GM23248 (cell line): ENCODE results near the gene COMP. TPM values are rescaled to one million over a fixed set of nuclear protein-coding genes. Genes with fewer than 3 reads are reported as not detected.

Source experiments
- DNase-seq: peaks from one replicate; pipeline ENCODE4 v3.0.0-alpha.2; 2015
- H2AFZ ChIP-seq: fragments of 200-600 bp; sonication (generic); 2 replicates; pipeline ENCODE4 v1.6.1; 2016; ENCODE audit warnings: antibody characterized with exemption
- H3F3A ChIP-seq: fragments of 200-600 bp; sonication (generic); 2 replicates; pipeline ENCODE4 v1.6.1; 2016; ENCODE audit warnings: mild to moderate bottlenecking, antibody characterized with exemption, mixed run types; ENCODE audit not compliant: insufficient read depth
- H3K27ac ChIP-seq: fragments of 200-600 bp; sonication (generic); 2 replicates; pipeline ENCODE4 v1.5.1; 2016; ENCODE audit warnings: mild to moderate bottlenecking
- H3K27me3 ChIP-seq: fragments of 200-600 bp; sonication (generic); replicated peaks from 2 replicates; pipeline ENCODE4 v1.6.1; 2016; ENCODE audit warnings: mild to moderate bottlenecking; ENCODE audit not compliant: insufficient read depth
- H3K36me3 ChIP-seq: fragments of 200-600 bp; sonication (generic); 2 replicates; pipeline ENCODE4 v1.6.1; 2016; ENCODE audit warnings: low read depth, mild to moderate bottlenecking
- H3K4me1 ChIP-seq: fragments of 200-600 bp; sonication (generic); 2 replicates; pipeline ENCODE4 v1.6.1; 2016; ENCODE audit warnings: mild to moderate bottlenecking; ENCODE audit not compliant: insufficient read depth
- H3K4me2 ChIP-seq: fragments of 200-600 bp; sonication (generic); one replicate; pipeline ENCODE4 v1.6.1; 2016; ENCODE audit warnings: mild to moderate bottlenecking; ENCODE audit not compliant: unreplicated experiment
- H3K4me3 ChIP-seq: fragments of 200-600 bp; sonication (generic); 2 replicates; pipeline ENCODE4 v1.5.1; 2016; ENCODE audit warnings: mild to moderate bottlenecking
- H3K79me2 ChIP-seq: fragments of 200-600 bp; sonication (generic); 2 replicates; pipeline ENCODE4 v1.6.1; 2016; ENCODE audit warnings: mild to moderate bottlenecking; ENCODE audit not compliant: insufficient read depth
- H3K9ac ChIP-seq: fragments of 200-600 bp; sonication (generic); 2 replicates; pipeline ENCODE4 v1.6.1; 2016; ENCODE audit warnings: mild to moderate bottlenecking
- H3K9me2 ChIP-seq: fragments of 200-600 bp; sonication (generic); 2 replicates; pipeline ENCODE4 v1.6.1; 2016; ENCODE audit warnings: mixed run types, mild to moderate bottlenecking, moderate library complexity; ENCODE audit not compliant: insufficient read depth
- H3K9me3 ChIP-seq: fragments of 200-600 bp; sonication (generic); one replicate; pipeline ENCODE4 v1.6.1; 2017; ENCODE audit warnings: low read depth
- H4K20me1 ChIP-seq: fragments of 200-600 bp; sonication (generic); 2 replicates; pipeline ENCODE4 v1.6.0; 2016; ENCODE audit not compliant: insufficient read depth
- EZH2 ChIP-seq: fragments of 200-600 bp; sonication (generic); IDR thresholded peaks from 2 replicates; pipeline ENCODE4 v1.6.1; 2018; ENCODE audit warnings: antibody characterized with exemption, mild to moderate bottlenecking; ENCODE audit not compliant: insufficient read depth, poor library complexity, severe bottlenecking
- EZH2phosphoT487 ChIP-seq: fragments of 200-600 bp; sonication (generic); IDR thresholded peaks from 2 replicates; pipeline ENCODE4 v1.6.1; 2018; ENCODE audit warnings: antibody characterized with exemption, moderate library complexity, mild to moderate bottlenecking, low read depth; ENCODE audit not compliant: insufficient read depth
- WGBS, 2 experiments: methylation state at CpG; one replicate each; pipeline ENCODE4 v1.1.6; 2015 to 2017; ENCODE audit warnings: low lambda C conversion rate in 2 of 2, low coverage in 1 of 2; ENCODE audit errors: missing lambda C conversion rate in 2 of 2; 5-methylcytosine and 5-hydroxymethylcytosine counted together
- in situ Hi-C: fragments of 300-500 bp; cut with MboI; formaldehyde crosslinking; loops from 2 replicates; pipeline ENCODE4 v1.15.0; 2020
- polyA plus RNA-seq: library from polyadenylated mRNA; unstranded; fragments of >200 nt; fragmentation: Nextera tagmentation; extraction: Ambion mirVana; gene quantifications from 2 replicates; pipeline ENCODE4 v1.2.1, GENCODE V29; 2016
- total RNA-seq: library from RNA; depleted of rRNA; stranded (reverse); fragments of >200 nt; shearing (Covaris generic); gene quantifications from 2 replicates; pipeline ENCODE4 v1.2.3, GENCODE V29; 2014

COMP gene
- total and polyA plus RNA-seq, 2 experiments from 2014 or later: 93.8 to 252 TPM

- Histone ChIP-seq H3K79me2 (no peaks in the 10 kb centered on the region), H3K4me1 (no peaks in the 10 kb centered on the region), H3K9ac (no peak overlapping the region), H3K9me2 (no peaks in the 10 kb centered on the region), H3K36me3 (no peaks in the 10 kb centered on the region), H3K27me3 (no peaks in the 10 kb centered on the region), H3K9me3 (no peaks in the 10 kb centered on the region), H2AFZ (no peak overlapping the region), H3K4me3 (no peak overlapping the region), H3F3A (no peaks in the 10 kb centered on the region), H4K20me1 (no peaks in the 10 kb centered on the region), H3K27ac (no peak overlapping the region), H3K4me2 (no peak overlapping the region)
- no peak for DNase-seq
- 81 to 83% methylated on average over 18 to 20 of the region's 26 CpGs for WGBS, 2 experiments
- TF ChIP-seq EZH2phosphoT487 (no peak), EZH2 (no peak)
- in situ Hi-C loops: no loop called here
Observed at GRCh38 chr19:18745012-18745735, 45.9 kb downstream of the COMP start.

- Histone ChIP-seq H3K9me2 (no peaks in the 10 kb centered on the region), H3K79me2 (no peaks in the 10 kb centered on the region), H3K27me3 (no peaks in the 10 kb centered on the region), H3K9me3 (no peaks in the 10 kb centered on the region), H3K9ac (no peak overlapping the region), H3K4me3 (no peak overlapping the region), H3K27ac (no peak overlapping the region), H4K20me1 (no peaks in the 10 kb centered on the region), H3F3A (no peaks in the 10 kb centered on the region), H3K36me3 (no peaks in the 10 kb centered on the region), H3K4me2 (no peak overlapping the region), H2AFZ (no peak overlapping the region), H3K4me1 (no peaks in the 10 kb centered on the region)
- in situ Hi-C loops: no loop called here
- no peak for TF ChIP-seq EZH2phosphoT487
- 92 to 97% methylated on average over 35 of the region's 36 CpGs for WGBS, 2 experiments
- no peak for DNase-seq
Observed at GRCh38 chr19:18743784-18744418, 47.2 kb downstream of the COMP start.

- Histone ChIP-seq H3K79me2 (no peaks in the 10 kb centered on the region), H3K4me3 (no peak overlapping the region), H3K4me2 (no peak overlapping the region), H3F3A (no peaks in the 10 kb centered on the region), H3K4me1 (no peaks in the 10 kb centered on the region), H3K9me3 (no peaks in the 10 kb centered on the region), H3K27ac (no peak overlapping the region), H3K9me2 (no peaks in the 10 kb centered on the region), H3K36me3 (no peaks in the 10 kb centered on the region), H2AFZ (no peak overlapping the region), H3K9ac (no peak overlapping the region), H4K20me1 (no peaks in the 10 kb centered on the region), H3K27me3 (no peaks in the 10 kb centered on the region)
- in situ Hi-C loops: no loop called here
- 87 to 89% methylated on average over 34 to 35 of the region's 38 CpGs for WGBS, 2 experiments
- no peak for DNase-seq
- TF ChIP-seq EZH2 (no peak), EZH2phosphoT487 (no peak)
Observed at GRCh38 chr19:18742838-18743783, 48.0 kb downstream of the COMP start.

- no peak overlapping the region for H3K4me2 ChIP-seq
- 94 to 95% methylated on average over 14 of the region's 14 CpGs for WGBS, 2 experiments
- no peaks in the 10 kb centered on the region for H3F3A ChIP-seq
- no peaks in the 10 kb centered on the region for H3K27me3 ChIP-seq
- H3K9me3 ChIP-seq: no peaks in the 10 kb centered on the region
- no peak overlapping the region for H2AFZ ChIP-seq
- H3K4me1 ChIP-seq: no peaks in the 10 kb centered on the region
- no peaks in the 10 kb centered on the region for H4K20me1 ChIP-seq
- in situ Hi-C loops: no loop called here
- no peak for DNase-seq
- H3K79me2 ChIP-seq: no peaks in the 10 kb centered on the region
- no peak overlapping the region for H3K9ac ChIP-seq
- H3K4me3 ChIP-seq: no peak overlapping the region
- no peak for TF ChIP-seq EZH2
- TF ChIP-seq EZH2phosphoT487: no peak
- H3K27ac ChIP-seq: no peak overlapping the region
- H3K9me2 ChIP-seq: no peaks in the 10 kb centered on the region
- H3K36me3 ChIP-seq: no peaks in the 10 kb centered on the region
Observed at GRCh38 chr19:18742324-18742723, 48.8 kb downstream of the COMP start.
